Keratinocyte (primary cell): ENCODE measurements around the gene PGS1. TPM values are rescaled to one million over a fixed set of nuclear protein-coding genes. Genes with fewer than 3 reads are reported as not detected.

Experiments used
- DNase-seq: peaks from one replicate; pipeline ENCODE4 v3.0.0-alpha.2; 2011; ENCODE audit warnings: low read depth, missing footprints, low spot score
- FAIRE-seq: peaks from 2 replicates; lab custom pipeline; 2011; peaks lifted over from hg19 to GRCh38; lab: Jason Lieb, UNC
- H2AFZ ChIP-seq: 2 replicates; pipeline ENCODE4 v1.6.0; 2012; ENCODE audit warnings: low read length, control low read depth, inconsistent platforms; ENCODE audit not compliant: control insufficient read depth
- H3K27ac ChIP-seq: 2 replicates; pipeline ENCODE4 v1.5.1; 2011; ENCODE audit warnings: low read length; ENCODE audit not compliant: control insufficient read depth, insufficient read depth
- H3K27me3 ChIP-seq: 3 replicates; pipeline ENCODE4 v1.6.0; 2011; ENCODE audit warnings: low read length; ENCODE audit not compliant: control insufficient read depth, insufficient read depth; ENCODE audit errors: extremely low read depth
- H3K36me3 ChIP-seq, 2 experiments: 2 replicates in 1 of 2; 3 replicates in 1 of 2; pipeline ENCODE4 v1.5.1; 2011; ENCODE audit warnings: low read length in 2 of 2, mild to moderate bottlenecking in 1 of 2; ENCODE audit not compliant: control insufficient read depth in 2 of 2, insufficient read depth in 2 of 2; ENCODE audit errors: extremely low read depth in 1 of 2
- H3K4me1 ChIP-seq: 3 replicates; pipeline ENCODE4 v1.5.1; 2011; ENCODE audit warnings: low read length; ENCODE audit not compliant: control insufficient read depth, insufficient read depth; ENCODE audit errors: extremely low read depth
- H3K4me2 ChIP-seq: 3 replicates; pipeline ENCODE4 v1.6.0; 2011; ENCODE audit warnings: low read depth, low read length; ENCODE audit not compliant: control insufficient read depth, insufficient read depth; ENCODE audit errors: extremely low read depth
- H3K4me3 ChIP-seq, 3 experiments: fragments of 200-600 bp in 1 of 3; sonication (generic) in 1 of 3; 2 replicates in 2 of 3; 3 replicates in 1 of 3; pipeline ENCODE4 v1.5.1; 2011 to 2016; ENCODE audit warnings: low read length in 3 of 3, mild to moderate bottlenecking in 3 of 3, control low read depth in 2 of 3, inconsistent platforms in 1 of 3, low read depth in 1 of 3, mixed read lengths in 1 of 3, mixed run types in 1 of 3, moderate library complexity in 1 of 3; ENCODE audit not compliant: control insufficient read depth in 2 of 3, insufficient read depth in 2 of 3; ENCODE audit errors: extremely low read depth in 1 of 3
- H3K79me2 ChIP-seq: 2 replicates; pipeline ENCODE4 v1.6.0; 2012; ENCODE audit warnings: low read length; ENCODE audit not compliant: control insufficient read depth, insufficient read depth
- H3K9ac ChIP-seq: 3 replicates; pipeline ENCODE4 v1.6.0; 2011; ENCODE audit warnings: low read length; ENCODE audit not compliant: control insufficient read depth, insufficient read depth; ENCODE audit errors: extremely low read depth
- H3K9me1 ChIP-seq: 3 replicates; pipeline ENCODE4 v1.6.0; 2011; ENCODE audit warnings: low read length; ENCODE audit not compliant: control insufficient read depth, insufficient read depth; ENCODE audit errors: extremely low read depth
- H3K9me3 ChIP-seq: 2 replicates; pipeline ENCODE4 v1.5.1; 2012; ENCODE audit warnings: low read depth, low read length; ENCODE audit not compliant: control insufficient read depth
- H4K20me1 ChIP-seq: 3 replicates; pipeline ENCODE4 v1.6.0; 2011; ENCODE audit warnings: low read length; ENCODE audit not compliant: control insufficient read depth, insufficient read depth; ENCODE audit errors: extremely low read depth
- CTCF ChIP-seq, 3 experiments: IDR thresholded peaks in 1 of 3; conservative IDR thresholded peaks in 1 of 3; optimal IDR thresholded peaks in 1 of 3; 2 replicates in 2 of 3; 3 replicates in 1 of 3; pipeline versions ENCODE3 to v1.5.1; 2011; ENCODE audit warnings: low read length in 3 of 3, mild to moderate bottlenecking in 3 of 3, moderate library complexity in 2 of 3, control low read depth in 1 of 3, inconsistent platforms in 1 of 3; ENCODE audit not compliant: insufficient read depth in 2 of 3; ENCODE audit errors: extremely low read depth in 1 of 3
- EZH2 ChIP-seq: IDR thresholded peaks from one replicate; pipeline ENCODE4 v1.6.1; 2012; ENCODE audit warnings: inconsistent platforms, mild to moderate bottlenecking, low read length, moderate library complexity
- dilution Hi-C: fragments of 300-500 bp; cut with MboI; formaldehyde crosslinking; loops from one replicate; pipeline ENCODE4 v1.7.0; 2020; ENCODE audit warnings: low sequenced_read_pairs; ENCODE audit not compliant: extremely low pct_ligation_motif_present
- polyA plus RNA-seq, 5 experiments: library from polyadenylated mRNA; depleted of rRNA in 3 of 5; stranded (reverse) in 3 of 5; stranded (forward) in 1 of 5; unstranded in 1 of 5; fragments of >200 nt; gene quantifications; 1 replicate in 1 of 5; 2 replicates in 3 of 5; 3 replicates in 1 of 5; pipeline versions ENCODE4 v1.2.1 to v1.2.3, GENCODE V29; 2011 to 2012; ENCODE audit warnings: missing spikeins in 2 of 5, low read depth in 1 of 5, low replicate concordance in 1 of 5

The PGS1 gene
- polyA plus RNA-seq, 1 donor (not counting 4 experiments of a cell fraction or from before 2014, with no cell fraction given): 19.6 TPM

DNA sequence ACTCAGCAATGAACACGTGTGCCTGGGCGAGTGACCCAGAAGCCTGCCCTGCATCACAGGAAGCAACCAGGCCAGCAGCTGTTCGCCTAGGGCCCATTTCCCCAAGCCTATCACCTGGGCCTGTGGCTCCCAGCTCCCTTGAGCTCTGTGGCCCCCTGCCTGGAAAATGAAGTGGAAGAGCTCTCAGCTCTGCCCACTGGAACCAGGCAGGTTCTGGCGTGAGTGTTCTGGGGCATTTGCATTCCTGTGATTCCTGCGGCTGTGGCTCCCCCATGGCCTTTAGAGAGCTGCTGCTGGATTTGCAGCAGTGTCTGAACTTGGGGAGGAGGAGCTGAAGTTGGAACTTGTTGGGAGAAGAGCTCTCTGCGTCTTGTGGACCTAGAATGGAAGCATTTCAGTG is 22.8 kb downstream of the PGS1 start:
- H3K9ac ChIP-seq: no peak overlapping the region
- H2AFZ ChIP-seq: no peak overlapping the region
- dilution Hi-C loops: no loop called here
- H4K20me1 ChIP-seq: peaks cover 13% of the 10 kb centered on the region
- H3K9me3 ChIP-seq: no peaks in the 10 kb centered on the region
- no peak overlapping the region for H3K4me3 ChIP-seq
- H3K4me2 ChIP-seq: no peak overlapping the region
- TF ChIP-seq EZH2: no peak
- TF ChIP-seq CTCF (optimal IDR thresholded peaks at IDR 0.05 in 1 of 3, IDR thresholded peaks at IDR 0.05 in 1 of 3, conservative IDR thresholded peaks at IDR 0.05 in 1 of 3; ENCODE audit: extremely low read depth in 1 of 3, insufficient read depth in 2 of 3, low read length in 3 of 3): no peak
- H3K4me1 ChIP-seq: peaks cover 18% of the 10 kb centered on the region
- H3K9me1 ChIP-seq: no peaks in the 10 kb centered on the region
- FAIRE-seq (no peak), DNase-seq (no peak)
- peaks cover 11% of the 10 kb centered on the region for H3K79me2 ChIP-seq
- H3K27ac ChIP-seq: no peak overlapping the region
- no peaks in the 10 kb centered on the region for H3K27me3 ChIP-seq
- peaks cover 46 to 51% of the 10 kb centered on the region in 2 experiments for H3K36me3 ChIP-seq

- Histone ChIP-seq H3K27me3 (no peaks in the 10 kb centered on the region), H4K20me1 (peaks cover 10% of the 10 kb centered on the region), H2AFZ (no peak overlapping the region), H3K79me2 (peaks cover 10% of the 10 kb centered on the region), H3K9ac (no peak overlapping the region), H3K4me2 (no peak overlapping the region), H3K4me3 (no peak overlapping the region), H3K36me3 (peaks cover 42 to 50% of the 10 kb centered on the region in 2 experiments), H3K4me1 (peaks cover 24% of the 10 kb centered on the region), H3K9me1 (no peaks in the 10 kb centered on the region), H3K9me3 (no peaks in the 10 kb centered on the region), H3K27ac (no peak overlapping the region)
- DNase-seq: no peak
- dilution Hi-C loops: no loop called here
- FAIRE-seq: no peak
- TF ChIP-seq EZH2: no peak
- no peak for TF ChIP-seq CTCF (optimal IDR thresholded peaks at IDR 0.05 in 1 of 3, IDR thresholded peaks at IDR 0.05 in 1 of 3, conservative IDR thresholded peaks at IDR 0.05 in 1 of 3; ENCODE audit: extremely low read depth in 1 of 3, insufficient read depth in 2 of 3, low read length in 3 of 3)
Observed at GRCh38 chr17:78401891-78402290, 23.4 kb downstream of the PGS1 start.
